ENCODE results near the gene POLR2C. TPM values are rescaled to one million over a fixed set of nuclear protein-coding genes. Genes with fewer than 3 reads are reported as not detected.

POLR2C gene
- total RNA-seq, 1 experiment from 2014 or later: 110 TPM

DNA sequence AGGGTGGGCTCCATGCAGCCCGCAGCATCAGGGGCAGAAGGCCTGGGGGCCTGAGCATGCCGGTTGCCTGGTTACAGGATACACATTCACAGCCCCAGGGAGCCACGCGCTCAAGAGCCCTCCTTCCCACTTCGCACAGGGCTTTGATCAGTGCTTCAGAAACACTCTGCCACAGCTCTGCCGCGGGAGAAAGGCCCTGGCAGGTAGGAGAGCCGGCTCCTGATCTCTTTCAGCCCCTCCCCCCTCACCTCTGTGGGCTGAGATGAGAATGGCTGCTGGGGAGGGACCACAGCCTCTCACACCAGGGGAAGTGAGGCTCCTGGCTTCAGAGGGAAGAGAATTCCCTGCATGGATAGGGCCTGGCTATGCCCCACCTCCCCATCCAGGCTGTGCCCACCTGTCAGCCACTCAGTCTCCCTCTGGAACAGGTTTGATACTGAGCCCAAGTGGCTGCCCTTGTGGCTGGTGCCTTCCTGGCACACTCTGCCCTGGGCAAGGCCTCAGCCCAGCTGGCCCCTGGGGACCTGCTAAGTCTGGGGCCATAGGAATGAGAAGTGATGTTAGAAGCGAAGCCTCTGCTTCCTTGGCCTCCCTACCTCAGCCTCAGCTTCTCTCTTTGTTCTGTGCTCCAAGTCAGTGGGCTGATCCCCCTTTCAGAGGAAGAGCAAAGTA is 15.2 kb downstream of the POLR2C start:
- CTCF ChIA-PET: no interaction called here
- TF ChIP-seq, protein P1, sequence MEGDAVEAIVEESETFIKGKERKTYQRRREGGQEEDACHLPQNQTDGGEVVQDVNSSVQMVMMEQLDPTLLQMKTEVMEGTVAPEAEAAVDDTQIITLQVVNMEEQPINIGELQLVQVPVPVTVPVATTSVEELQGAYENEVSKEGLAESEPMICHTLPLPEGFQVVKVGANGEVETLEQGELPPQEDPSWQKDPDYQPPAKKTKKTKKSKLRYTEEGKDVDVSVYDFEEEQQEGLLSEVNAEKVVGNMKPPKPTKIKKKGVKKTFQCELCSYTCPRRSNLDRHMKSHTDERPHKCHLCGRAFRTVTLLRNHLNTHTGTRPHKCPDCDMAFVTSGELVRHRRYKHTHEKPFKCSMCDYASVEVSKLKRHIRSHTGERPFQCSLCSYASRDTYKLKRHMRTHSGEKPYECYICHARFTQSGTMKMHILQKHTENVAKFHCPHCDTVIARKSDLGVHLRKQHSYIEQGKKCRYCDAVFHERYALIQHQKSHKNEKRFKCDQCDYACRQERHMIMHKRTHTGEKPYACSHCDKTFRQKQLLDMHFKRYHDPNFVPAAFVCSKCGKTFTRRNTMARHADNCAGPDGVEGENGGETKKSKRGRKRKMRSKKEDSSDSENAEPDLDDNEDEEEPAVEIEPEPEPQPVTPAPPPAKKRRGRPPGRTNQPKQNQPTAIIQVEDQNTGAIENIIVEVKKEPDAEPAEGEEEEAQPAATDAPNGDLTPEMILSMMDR (conservative IDR thresholded peaks at IDR 0.05; ENCODE audit: low read depth, low read length): no peak
- no peak for TF ChIP-seq EZH2 (IDR thresholded peaks at IDR 0.05; ENCODE audit: borderline replicate concordance, low read depth, low read length, poor library complexity, severe bottlenecking)
- no peak for DNase-seq (ENCODE audit: low spot score)

DNA sequence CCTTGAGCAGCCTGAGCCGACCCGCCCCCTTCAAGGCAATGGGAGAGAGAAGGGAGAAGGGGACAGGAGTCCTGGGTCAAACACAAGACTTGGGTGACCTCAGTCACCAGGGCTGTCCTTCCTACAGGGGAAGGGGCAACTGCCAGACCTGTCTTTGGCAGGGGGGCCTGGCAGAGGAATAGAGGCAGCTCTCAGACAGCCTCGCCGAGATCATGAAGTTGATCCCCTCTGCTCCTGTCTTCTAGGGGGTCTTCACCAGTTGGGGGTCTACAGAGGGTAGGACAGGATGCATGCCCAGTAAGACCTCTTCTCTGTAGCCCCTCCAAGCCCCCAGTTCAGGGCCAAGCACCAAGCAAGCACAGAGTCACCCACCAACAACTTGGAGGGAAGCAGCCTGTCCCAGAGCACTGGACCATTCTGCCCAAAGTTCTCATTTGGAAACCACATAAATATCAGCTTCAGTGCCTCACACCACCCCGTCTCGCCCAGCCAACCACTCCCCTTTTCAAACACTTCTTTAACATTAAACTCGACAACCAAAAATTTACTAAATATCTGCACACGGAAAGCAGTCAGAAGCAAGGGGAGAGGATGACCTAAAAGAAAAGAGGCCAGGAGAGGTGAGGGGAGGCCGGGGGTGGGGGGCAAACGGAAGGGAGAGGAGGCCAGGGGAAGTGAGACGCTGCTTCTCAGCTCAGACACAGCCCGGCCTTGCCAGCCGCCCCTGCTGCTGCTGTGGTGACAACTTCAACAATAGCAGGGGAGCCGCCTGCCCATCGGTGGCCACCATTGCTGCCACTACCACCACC is 16.1 kb downstream of the POLR2C start:
- no TSS peak for BruUV-seq (replicated peaks)
- Histone ChIP-seq H3K27me3 (replicated peaks; ENCODE audit: insufficient read depth, low read depth, low read length, poor library complexity) (no peaks in the 10 kb centered on the region), H3K36me3 (ENCODE audit: insufficient read depth, low read length, poor library complexity, severe bottlenecking) (peaks cover 11% of the 10 kb centered on the region), H3K4me1 (ENCODE audit: insufficient read depth, low read length, poor library complexity, severe bottlenecking) (peaks cover 15% of the 10 kb centered on the region), H3K9me3 (ENCODE audit: low read depth, low read length, poor library complexity, severe bottlenecking) (no peaks in the 10 kb centered on the region), H3K27ac (ENCODE audit: low read depth, low read length, poor library complexity, severe bottlenecking) (no peak overlapping the region), H3K4me3 (ENCODE audit: low read depth, low read length, poor library complexity, severe bottlenecking) (peak overlapping the region; percentile 49)
- POLR2A ChIA-PET (ENCODE audit: low non-redundant PET): no interaction called here
- CTCF ChIA-PET: no interaction called here
- intact Hi-C loops (cut with micrococcal nuclease; ENCODE audit: unreplicated experiment): no loop called here
- TF ChIP-seq, protein P1 (conservative IDR thresholded peaks at IDR 0.05; ENCODE audit: low read depth, low read length): no peak
- no peak for TF ChIP-seq EZH2 (IDR thresholded peaks at IDR 0.05; ENCODE audit: borderline replicate concordance, low read depth, low read length, poor library complexity, severe bottlenecking)
- no peak for DNase-seq (ENCODE audit: low spot score)

More for the DNA sequence above, 15.2 kb downstream of the POLR2C start:
- H3K4me1 ChIP-seq (ENCODE audit: insufficient read depth, low read length, poor library complexity, severe bottlenecking): peaks cover 18% of the 10 kb centered on the region
- H3K4me3 ChIP-seq (ENCODE audit: low read depth, low read length, poor library complexity, severe bottlenecking): no peak overlapping the region
- no peaks in the 10 kb centered on the region for H3K27me3 ChIP-seq (replicated peaks; ENCODE audit: insufficient read depth, low read depth, low read length, poor library complexity)
- H3K9me3 ChIP-seq (ENCODE audit: low read depth, low read length, poor library complexity, severe bottlenecking): no peaks in the 10 kb centered on the region
- intact Hi-C loops (cut with micrococcal nuclease; ENCODE audit: unreplicated experiment): no loop called here
- no TSS peak for BruUV-seq (replicated peaks)
- peaks cover 19% of the 10 kb centered on the region for H3K36me3 ChIP-seq (ENCODE audit: insufficient read depth, low read length, poor library complexity, severe bottlenecking)
- no peak overlapping the region for H3K27ac ChIP-seq (ENCODE audit: low read depth, low read length, poor library complexity, severe bottlenecking)
- POLR2A ChIA-PET (ENCODE audit: low non-redundant PET): no interaction called here

DNA sequence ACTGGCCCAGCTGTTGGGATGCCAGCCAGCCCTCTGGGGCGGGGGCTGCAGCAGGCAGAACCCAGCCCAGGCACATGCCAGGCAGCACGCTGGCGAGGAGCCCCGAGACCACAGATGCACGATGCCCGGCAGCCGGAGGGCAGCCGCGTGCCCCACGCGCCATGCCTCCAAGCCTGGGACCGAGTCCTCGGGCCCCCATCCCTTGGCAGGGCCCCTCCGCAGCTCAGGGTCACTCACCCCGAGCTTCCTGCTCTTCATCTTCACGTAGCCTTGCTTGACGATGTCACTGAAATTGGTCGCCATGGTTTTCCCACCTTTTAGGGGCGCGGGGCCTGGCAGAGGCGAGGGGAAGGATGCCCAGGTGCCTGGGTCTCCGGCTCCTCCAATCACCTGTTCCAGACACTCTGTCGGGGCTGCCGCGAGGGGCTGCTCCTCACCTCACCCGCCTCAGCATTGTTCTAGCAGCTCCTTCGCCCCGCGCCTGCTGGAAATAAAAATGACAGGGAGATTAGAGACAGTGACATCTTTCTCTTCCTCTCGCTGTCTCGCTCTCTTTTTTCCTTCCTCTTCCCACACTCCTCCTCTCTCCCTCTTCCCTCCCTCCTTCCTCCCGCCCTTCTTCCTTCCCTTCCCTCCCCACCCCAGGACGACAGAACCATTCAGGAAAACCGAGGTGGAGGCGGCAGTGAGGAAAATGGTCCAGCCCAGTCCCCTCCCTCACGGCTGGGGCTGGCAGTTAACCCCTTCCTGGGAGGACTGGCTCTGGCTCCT is 16.9 kb downstream of the POLR2C start:
- ChIA-PET POLR2A (ENCODE audit: low non-redundant PET) (interaction anchor here (0.7 kb wide), 1 partner anchor 256 kb away, joined by 13 read pairs; no protein-coding TSS in a partner anchor), CTCF (no interaction called here)
- Histone ChIP-seq H3K9me3 (ENCODE audit: low read depth, low read length, poor library complexity, severe bottlenecking) (no peaks in the 10 kb centered on the region), H3K27me3 (replicated peaks; ENCODE audit: insufficient read depth, low read depth, low read length, poor library complexity) (no peaks in the 10 kb centered on the region), H3K4me3 (ENCODE audit: low read depth, low read length, poor library complexity, severe bottlenecking) (peak overlapping the region; percentile 49), H3K4me1 (ENCODE audit: insufficient read depth, low read length, poor library complexity, severe bottlenecking) (peaks cover 15% of the 10 kb centered on the region), H3K27ac (ENCODE audit: low read depth, low read length, poor library complexity, severe bottlenecking) (peak overlapping the region; percentile 30), H3K36me3 (ENCODE audit: insufficient read depth, low read length, poor library complexity, severe bottlenecking) (peaks cover 4% of the 10 kb centered on the region)
- peak; percentile 73 for DNase-seq (ENCODE audit: low spot score)
- BruUV-seq (replicated peaks): no TSS peak
- intact Hi-C loops (cut with micrococcal nuclease; ENCODE audit: unreplicated experiment): no loop called here
- TF ChIP-seq, protein P1 (conservative IDR thresholded peaks at IDR 0.05; ENCODE audit: low read depth, low read length): no peak
- no peak for TF ChIP-seq EZH2 (IDR thresholded peaks at IDR 0.05; ENCODE audit: borderline replicate concordance, low read depth, low read length, poor library complexity, severe bottlenecking)

All from A673 (cell line).